Fibroblast of peridontal ligament (primary cell): ENCODE results near the gene COL18A1.

Experiments
- DNase-seq: peaks from one replicate; pipeline ENCODE4 v3.0.0-alpha.2; 2010; ENCODE audit errors: extremely low read depth

COL18A1 gene

DNA sequence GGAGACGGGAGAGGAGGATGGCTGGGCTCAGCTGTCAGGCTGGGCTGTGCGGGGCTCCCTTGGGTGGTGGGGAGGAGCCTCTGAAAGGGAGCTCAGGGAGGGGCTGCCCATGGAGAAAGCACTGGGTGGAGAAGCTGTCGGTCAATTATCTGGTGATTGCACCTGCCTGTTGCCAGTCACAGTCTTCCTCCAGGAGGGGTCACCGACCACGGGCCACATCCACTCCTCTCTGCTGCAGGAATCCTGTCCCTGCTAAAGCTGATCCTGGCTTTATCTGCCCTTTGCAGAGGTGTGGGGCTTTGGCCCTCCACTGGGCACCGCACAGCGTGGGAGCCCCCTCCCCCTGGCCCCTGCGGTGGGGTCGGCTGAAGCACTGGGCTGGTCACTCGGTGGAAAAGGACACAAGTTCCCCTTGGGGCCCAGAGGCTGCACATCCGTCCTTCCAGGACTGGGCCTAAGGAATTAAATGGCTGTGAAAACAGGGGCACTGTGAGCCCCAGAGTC lies 21.8 kb upstream of the COL18A1 start:
- DNase-seq: no peak

DNA sequence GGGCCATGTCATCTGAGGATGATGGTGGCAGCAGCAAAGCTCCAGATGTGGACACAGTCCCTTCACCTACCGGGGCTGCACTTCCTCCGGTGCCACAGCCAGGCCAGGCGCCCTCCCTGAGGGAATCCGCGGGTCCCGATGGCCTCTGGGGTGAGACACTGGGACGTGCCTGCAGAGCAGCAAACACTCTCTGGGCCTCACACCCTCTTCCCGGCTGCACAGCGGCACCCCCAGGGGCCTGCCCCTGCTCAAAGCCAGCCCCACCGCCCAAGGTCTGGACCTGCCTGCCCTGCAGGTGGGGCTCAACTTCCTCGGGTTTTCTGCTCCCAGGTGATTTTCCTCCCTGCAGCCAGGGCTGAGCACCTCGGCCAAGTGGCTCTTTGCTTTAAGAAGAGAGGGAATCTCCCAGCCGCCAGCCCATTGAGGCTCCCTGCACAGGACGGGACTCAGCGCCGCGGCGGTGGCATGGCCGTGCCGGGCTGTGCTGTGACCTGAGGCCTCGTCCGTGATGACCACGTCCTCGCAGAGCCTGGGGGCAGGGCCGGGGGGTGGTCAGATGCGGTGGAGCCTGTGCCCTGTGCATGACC lies 21.3 kb upstream of the COL18A1 start:
- no peak for DNase-seq

DNA sequence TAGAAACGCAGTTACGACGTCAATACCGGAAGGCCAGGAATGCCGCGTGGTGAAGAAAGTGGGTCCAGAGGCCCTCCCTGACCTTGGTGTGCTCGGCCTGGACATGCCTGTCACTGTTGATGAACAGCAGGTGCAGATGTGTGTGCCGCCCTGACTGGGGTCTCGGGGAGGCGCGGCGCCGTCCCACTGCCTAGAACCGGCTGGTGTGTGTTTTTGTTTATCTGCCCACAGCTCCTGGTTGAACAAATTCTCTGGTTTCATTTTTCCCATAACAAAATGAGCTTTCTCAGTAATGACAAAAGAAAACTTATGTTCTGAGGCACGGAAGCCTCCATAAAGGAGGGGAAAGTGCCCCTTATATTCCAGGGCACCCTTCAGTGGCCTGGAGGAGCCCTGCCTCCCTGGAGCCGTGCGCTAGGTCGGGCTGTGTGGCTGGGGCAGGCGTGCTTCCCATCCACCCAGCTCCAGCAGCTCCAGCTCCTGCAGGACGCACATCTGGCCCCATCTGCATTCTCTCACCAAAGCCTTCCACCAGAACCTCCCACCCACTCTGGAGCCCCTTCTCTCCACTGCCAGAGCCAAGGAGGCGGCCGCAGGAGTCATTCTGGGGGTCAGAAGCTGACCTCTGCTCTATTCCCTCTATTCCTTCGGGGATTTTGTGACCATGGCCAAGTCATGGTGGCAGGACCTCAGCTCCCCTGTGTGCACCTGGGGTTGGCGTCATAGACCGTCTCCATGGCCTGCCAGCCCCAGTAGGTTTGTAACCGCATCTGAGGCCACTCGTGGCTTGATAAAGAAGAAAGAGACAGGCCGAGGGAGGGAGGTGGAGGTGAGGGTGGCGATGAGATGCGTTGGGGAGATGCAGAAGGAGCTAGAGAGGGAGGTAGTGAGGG lies 20.1 kb upstream of the COL18A1 start:
- no peak for DNase-seq

DNA sequence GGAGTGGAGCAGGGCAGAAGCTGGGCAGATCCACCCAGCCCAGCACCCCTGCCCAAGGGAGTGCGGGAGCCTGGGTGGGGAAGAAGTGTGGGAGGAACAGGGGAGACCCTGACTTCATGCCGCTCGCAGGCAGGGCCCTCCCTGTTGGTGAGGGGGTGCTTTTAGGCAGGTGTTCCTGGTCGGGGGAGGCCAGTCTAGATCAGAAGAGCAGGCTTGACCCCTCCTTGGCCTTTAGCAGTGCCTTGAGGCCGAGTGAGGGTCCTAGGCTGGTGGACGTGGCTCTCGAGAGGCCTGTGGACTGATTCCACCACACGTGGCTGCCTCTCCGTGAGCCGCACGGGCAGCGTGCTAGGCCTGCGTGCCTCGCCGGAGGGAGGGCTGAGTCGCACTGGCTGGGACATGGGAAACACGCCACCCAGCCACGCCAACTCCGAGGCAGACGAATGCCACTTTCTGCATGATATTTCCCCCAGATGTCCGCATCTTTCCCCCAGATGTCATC lies 19.4 kb upstream of the COL18A1 start:
- no peak for DNase-seq

DNA sequence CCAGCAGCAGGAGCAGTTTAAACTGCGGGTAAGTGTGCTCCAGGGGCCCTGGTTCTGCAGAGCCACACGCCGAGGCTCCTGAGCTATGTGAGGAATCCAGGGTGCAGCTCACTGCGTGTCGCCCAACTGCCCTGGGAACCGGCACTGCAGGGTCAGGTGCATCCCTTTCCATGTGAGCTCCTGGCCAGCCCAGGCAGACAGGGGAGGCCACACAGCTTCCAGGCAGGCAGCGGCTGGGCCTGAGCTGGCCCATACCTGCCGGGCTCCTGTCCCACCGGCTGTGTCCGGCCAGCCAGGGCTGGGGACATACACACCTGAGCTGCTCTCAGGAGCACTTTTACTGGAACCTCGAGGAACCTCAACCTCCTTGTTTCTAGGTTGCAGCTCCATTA lies 18.6 kb upstream of the COL18A1 start:
- no peak for DNase-seq

DNA sequence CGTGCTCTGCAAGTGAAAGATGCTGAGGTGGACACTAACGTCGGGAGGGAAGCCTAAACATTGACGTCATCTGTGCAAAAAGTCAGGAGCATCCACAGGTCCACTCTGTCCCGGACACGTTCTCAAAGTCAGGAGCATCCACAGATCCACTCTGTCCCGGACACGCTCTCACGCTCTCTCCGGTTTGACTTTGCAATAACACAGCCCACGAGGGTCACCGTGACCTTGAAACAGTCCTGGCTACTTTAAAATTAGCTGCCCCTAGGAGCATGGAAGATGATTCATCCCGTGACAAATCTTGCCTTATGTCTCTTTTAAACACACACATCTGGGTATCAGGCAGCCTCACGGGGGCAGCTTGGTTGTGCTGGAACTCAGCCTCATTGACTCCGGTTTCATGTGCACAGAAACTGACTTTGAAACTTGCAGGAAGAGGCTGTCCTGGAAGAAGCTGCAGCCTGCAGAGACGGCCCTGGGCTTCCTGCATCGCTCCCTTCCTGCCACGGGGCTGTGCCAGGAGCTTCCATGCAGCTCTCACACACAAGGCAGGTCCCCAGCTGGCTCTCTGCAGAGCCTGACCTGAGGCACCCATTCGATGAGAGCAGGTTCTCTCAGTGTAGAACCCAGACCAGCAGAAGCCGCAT lies 18.1 kb upstream of the COL18A1 start:
- peak; percentile 93 for DNase-seq

DNA sequence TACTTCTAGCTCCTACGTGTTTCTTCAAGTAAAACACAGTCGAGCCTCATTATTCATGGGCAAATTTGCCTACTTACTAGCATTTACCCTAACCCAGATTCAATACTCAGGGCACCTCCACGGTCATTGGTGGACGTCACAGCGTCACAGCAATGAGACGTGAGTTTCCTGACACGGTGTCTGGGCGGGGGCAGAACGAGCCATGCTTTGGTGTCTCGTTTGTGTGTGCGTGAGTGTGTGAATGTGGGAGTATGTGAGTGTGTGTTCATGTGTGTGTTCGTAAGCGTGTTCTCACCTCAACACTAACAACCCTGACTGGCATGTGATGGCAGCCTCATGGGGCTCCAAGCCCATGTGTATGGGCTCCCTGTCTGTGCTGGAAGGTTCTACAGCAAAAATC lies 17.5 kb upstream of the COL18A1 start:
- DNase-seq: no peak

DNA sequence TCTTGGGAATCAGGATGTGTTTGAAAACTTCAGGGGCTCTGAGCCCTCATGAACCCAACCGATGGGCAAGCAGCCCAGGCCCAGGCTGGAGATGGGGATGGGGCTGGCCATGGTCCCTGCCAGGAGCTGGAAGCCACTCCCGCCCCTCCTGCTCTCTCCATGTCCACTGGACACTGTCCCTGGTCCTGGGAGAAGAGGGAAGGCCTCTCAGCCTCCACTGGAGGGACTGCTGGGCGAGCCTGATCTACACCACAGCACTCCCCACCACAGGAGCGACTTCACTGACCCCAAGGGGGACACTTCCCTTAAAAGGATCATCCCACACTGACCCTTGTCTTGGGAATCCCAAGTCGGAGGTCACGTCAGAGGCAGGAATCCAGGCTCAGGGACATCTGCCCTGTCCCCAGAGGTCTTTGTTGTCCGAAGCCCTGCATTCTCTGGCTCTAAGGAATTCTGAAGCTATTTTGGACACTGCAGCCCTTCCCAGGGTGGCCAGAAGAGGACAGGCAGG lies 16.9 kb upstream of the COL18A1 start:
- no peak for DNase-seq

DNA sequence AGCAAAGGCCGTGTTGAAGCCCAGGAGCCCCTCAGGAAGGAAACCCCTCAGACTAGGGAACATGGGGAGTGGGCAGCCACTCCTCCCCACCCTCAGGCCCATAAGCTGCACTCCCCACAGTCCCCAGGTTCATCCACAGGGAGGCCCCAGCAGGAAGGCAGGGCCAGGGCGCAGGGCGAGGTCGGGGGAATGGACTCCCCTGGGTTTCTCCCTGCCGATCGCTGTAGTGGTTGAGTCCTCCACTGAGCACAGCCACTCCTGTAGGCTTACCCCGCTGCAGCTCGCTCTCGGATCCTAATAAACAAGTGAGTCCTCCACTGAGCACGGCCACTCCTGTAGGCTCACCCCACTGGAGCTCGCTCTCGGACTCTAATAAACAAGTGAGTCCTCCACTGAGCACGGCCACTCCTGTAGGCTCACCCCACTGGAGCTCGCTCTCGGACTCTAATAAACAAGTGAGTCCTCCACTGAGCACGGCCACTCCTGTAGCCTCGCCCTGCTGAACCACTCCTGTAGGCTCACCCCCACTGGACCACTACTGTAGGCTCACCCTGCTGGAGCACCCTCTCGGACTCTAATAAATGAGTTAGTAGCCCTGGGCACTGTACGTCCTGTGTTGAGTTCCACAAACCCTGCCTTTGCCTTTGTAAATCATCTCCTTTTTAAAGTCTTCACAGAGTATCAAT lies 16.2 kb upstream of the COL18A1 start:
- DNase-seq: no peak

DNA sequence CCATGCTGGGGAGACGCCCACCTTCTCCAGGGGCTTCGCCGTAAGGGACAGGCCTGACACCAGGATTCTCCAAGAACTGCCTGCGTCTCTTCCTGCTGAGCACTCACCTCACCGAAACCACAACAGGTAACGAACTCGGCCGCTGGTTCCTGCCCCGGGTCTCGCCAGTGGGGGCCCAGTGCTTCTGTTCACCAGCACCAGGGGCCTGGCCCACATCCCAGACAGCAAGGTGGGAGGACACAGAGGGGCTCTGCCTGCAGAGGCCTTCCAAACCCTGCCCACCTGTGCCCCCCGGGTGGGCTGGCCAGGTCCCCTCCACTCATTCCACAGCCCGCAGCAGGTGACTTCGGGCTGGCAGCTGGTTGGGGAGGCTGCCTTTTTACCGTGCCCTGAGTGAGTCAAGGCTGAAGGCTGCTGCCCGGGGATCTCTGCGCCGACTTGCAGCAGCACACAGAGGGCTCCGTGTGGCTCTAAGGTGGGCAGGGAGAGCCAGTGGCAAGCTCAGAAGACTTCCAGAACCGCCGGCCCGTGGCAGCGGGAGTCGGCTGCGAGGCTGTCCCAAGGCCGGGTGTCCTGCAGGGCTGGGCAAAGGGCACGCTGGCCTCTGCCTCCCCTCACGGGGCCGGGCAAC lies 14.7 kb upstream of the COL18A1 start:
- no peak for DNase-seq

DNA sequence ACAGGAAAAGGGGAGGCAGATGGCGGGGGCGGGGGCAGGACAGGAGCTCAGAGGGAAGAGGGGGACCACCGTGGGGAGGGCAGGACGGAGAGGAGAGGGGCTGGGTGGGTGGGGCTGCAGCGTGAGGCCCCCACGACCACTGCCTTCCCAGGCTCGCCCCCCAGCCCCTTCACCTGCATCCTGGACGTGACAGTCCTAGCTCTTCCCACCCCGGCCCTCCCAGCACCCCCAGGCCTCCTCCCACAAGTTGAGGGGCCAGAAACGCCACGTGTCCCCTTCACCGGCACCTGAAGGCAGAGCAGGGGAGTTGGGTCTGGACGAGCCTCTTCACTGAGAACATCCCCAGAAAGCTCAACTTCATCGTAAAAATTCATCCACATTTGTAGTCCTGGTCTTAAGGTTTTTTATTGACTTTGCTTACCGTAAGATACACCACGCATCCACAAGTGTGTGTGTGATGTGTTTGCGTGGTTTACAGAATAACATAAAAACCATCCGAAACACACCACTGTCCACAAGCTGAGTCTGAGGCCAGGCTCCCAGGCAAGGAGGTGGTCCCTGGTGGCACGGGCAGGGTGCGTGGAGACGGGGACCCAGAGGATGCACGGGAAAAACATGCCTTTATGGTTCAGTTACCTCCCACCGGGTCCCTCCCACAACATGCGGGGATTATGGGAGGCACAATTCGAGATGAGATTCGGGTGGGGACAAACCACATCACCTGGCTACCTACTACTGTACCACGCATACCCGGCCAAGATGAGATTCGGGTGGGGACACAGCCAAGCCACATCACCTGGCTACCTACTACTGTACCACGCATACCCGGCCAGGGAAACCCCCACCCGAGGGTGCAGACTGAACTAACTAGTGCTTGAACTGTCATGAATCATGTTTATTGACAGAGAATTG lies 13.9 kb upstream of the COL18A1 start:
- DNase-seq: no peak

DNA sequence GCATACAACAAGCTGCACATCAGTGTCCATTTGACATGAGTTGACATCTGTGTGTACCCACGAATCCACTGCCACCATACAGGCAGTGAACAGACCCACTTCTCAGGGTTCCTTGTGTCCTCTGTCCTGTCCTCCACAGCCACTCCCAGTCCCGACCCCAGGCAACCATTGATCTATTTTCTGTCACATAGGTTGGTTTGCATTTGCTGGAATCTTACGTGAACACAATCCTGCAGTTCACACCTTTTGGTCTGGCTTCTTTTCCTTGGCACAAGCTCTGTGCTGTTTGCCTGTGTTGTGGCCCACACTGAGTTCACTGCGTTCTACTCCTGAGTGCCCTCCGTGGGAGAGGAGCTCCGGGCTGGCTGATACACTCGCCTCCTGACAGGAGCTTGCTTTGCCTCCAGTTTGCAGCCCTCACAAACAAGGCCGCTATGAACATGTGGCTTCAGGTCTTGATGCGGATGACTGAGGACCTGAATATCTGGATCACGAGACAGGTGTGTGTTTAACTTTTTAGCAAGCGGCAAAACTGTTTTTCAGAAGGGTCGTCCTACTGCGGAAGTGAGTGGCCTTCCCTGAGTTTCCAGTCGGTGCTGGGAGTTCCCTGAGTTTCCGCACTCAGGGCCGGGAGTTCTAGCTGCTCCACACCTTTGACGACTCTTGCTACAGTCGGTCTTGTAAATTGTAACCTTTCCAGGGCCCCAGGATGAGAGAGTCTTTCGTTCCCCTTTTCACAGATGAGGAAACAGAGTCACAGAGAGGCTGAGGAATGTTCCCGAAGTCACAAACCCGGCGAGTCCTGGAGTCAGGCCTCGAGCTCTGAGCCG lies 13.0 kb upstream of the COL18A1 start:
- DNase-seq: no peak

DNA sequence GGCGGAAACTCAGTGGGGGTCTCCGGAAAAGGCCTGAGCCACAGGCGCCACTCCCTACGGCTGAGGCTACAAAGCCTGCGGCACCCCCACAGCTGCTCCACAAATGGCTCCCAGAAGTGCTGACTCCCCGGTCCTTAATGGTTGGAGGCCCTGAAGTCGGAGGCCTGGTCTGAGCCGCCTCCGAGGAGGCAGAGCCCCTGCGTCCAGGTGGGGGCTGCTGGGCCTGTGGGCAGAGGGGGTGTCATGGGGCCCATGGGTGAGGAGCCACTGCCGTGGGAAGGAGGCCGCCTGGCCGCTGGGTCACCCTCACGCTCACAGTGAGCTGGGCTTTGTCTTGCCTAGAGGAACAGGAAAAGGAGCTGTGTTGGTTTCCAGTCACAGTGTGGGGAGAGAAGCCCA lies 12.4 kb upstream of the COL18A1 start:
- DNase-seq: no peak

DNA sequence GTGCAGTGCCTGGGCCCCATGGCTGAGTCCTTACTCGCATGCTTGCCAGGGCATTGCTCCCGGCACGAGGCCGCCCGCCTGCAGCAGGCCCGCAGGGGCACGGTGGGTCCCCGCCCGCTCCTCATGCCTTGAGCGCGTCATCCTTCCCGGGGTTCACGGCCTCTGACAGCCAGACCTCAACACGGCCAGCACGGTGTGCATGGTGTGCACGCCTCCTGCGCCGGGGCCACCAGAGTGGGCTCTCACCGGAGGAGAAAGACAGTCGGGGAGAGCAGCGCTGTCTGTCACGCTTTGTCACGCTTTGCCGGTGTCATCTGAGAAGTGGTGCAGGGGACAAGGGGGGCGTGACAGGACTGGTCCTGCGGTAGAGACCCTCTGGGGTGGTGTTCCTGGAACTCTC lies 11.9 kb upstream of the COL18A1 start:
- no peak for DNase-seq

DNA sequence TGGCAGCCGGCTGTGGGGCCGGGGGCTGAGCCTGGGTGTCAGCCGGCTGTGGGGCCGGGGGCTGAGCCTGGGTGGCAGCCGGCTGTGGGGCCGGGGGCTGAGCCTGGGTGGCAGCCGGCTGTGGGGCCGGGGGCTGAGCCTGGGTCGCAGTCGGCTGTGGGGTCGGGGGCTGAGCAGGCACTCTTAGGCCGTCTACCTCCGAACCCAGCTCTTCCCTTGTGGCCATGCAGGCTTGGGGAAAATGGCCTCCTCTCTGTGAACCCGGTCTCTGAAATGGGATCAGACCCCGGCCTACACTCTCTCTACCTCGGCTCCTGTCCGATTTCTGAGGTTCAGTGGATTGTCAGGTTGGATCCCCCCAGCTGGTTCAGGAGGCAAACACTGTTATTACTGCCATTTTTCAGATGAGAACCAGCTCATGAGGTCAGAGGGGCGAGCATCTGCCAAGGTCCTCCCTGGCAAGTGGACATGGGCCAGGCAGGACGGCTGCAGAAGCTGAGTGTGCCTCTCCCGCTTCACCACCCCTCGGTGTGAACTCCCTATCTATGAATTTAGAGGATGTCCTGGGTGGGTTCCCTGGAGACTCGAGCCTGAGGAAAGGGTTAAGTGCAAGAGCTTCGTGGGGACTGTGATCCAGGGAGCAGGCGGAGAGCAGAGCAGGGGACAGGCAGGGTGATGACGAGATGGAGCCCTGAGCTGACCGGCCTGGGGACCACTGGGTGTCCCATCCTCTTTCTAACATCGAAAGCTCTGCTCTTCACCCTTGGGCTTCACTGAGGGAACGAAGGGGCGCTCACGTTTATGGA lies 10.9 kb upstream of the COL18A1 start:
- DNase-seq: no peak

DNA sequence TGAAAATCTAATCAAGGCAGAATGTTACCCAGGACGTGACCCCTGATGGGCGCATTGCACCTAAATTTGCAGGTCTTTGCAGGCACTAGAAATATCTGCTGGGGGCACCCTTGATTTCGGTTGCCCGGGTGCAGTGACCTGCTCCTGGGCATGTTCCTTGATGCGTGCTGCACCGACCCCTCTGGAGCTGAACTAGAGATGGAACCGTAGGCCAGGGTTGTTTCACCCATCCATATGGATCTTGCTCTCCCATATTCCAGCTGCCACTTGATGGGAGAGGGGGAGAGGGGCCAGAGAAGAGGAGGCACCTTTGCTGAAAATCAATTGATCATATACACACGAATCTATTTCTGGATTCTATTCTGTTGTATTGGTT lies 8.4 kb upstream of the COL18A1 start:
- no peak for DNase-seq

DNA sequence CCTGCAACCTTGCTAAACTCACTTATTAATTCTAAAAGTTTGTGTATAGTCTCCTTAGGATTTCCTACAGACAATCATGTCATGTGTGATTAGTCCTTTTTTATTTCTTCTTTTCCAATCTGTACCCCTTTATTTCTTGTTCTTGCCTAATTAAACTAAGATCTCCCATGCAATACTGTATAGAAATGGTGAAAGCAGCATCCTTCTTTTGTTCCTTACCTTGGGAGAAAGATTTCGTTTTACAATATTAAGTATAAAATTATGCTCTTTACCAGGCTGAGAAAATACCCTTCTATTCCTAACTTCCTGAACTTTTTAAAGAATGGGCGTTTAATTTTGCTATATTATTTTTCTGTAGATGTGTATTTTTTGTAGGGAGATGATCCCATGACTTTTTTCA lies 7.6 kb upstream of the COL18A1 start:
- no peak for DNase-seq

DNA sequence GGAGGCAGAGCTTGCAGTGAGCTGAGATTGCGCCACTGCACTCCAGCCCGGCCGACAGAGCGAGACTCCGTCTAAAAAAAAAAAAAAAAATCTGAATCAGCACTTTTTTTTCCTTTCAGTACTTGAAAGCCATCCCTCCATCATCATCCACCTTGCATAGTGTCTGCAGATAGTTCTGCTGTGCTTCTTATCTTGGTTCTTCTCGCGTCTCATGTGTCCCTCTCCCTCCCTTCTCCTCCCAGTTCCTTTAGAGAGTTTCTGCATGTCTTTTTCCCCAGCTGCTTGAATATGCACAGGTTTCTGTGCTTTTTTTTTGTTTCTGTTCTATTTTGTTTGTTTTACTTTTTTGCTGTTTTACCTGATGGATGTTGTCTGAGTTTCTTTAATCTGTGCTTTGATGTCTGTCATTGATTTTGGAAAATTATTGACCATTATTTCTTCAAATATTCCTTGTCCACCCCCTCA lies 3.9 kb upstream of the COL18A1 start:
- DNase-seq: no peak
